DOHH2 (cell line): ENCODE measurements around the gene OSTF1.

Experiments
- EZH2phosphoT487 ChIP-seq: fragments of 200-600 bp; sonication (generic); IDR thresholded peaks from 2 replicates; pipeline ENCODE4 v1.6.1; 2017; ENCODE audit warnings: borderline replicate concordance, mild to moderate bottlenecking, antibody characterized with exemption, low read length, moderate library complexity, mixed read lengths
- TF ChIP-seq, protein P1 (sequence below): fragments of 200-600 bp; sonication (generic); IDR thresholded peaks from one replicate; pipeline ENCODE4 v1.5.1; 2014; ENCODE audit warnings: antibody characterized with exemption, mild to moderate bottlenecking, low read depth, low read length; ENCODE audit not compliant: poor library complexity, severe bottlenecking

DNA sequence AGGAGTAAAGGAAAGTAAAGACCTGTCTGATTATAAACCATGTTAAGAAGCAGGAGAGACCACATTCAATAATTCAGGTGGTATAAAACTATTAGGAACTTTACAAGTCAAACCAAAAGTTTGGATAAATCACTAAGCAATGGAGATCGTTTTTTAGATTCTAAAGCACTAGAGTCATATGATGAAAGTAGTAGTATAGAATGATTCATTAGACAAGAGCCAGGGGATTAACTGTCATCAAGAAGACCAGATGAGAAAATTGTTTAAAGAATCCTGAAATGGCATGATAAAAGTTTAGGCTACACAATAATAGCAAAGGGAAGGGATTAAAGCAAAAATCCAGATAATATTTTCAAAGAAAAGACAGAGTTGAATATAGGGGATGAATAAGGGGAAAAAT, 47.3 kb upstream of the OSTF1 start:
- TF ChIP-seq, protein P1, sequence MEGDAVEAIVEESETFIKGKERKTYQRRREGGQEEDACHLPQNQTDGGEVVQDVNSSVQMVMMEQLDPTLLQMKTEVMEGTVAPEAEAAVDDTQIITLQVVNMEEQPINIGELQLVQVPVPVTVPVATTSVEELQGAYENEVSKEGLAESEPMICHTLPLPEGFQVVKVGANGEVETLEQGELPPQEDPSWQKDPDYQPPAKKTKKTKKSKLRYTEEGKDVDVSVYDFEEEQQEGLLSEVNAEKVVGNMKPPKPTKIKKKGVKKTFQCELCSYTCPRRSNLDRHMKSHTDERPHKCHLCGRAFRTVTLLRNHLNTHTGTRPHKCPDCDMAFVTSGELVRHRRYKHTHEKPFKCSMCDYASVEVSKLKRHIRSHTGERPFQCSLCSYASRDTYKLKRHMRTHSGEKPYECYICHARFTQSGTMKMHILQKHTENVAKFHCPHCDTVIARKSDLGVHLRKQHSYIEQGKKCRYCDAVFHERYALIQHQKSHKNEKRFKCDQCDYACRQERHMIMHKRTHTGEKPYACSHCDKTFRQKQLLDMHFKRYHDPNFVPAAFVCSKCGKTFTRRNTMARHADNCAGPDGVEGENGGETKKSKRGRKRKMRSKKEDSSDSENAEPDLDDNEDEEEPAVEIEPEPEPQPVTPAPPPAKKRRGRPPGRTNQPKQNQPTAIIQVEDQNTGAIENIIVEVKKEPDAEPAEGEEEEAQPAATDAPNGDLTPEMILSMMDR, result no peak
- no peak for TF ChIP-seq EZH2phosphoT487
